Naive B cell (primary cell): ENCODE results near the gene TDRD9. TPM values are rescaled to one million over a fixed set of nuclear protein-coding genes. Genes with fewer than 3 reads are reported as not detected.
"Not testable (repeated sequence)": the region's sequence is repeated elsewhere in the genome, so short reads cannot be mapped to it uniquely, and the experiment has no call there.

Source experiments
- ATAC-seq, 2 donors: fragments of 150-1000 bp; cut with Tn5 transposase; 2 replicates each; pipeline ENCODE4 v1.10.0; 2021; ENCODE audit warnings: low read depth in 2 of 2, mild to moderate bottlenecking in 2 of 2, moderate library complexity in 2 of 2
- DNase-seq: peaks from one replicate; pipeline ENCODE4 v3.0.0; 2022
- H3K27ac Mint-ChIP-seq, 6 donors: one replicate each; pipeline ENCODE4 v1.8.0; 2020 to 2022; ENCODE audit warnings: mild to moderate bottlenecking in 6 of 6, mixed read lengths in 6 of 6, moderate library complexity in 5 of 6, inconsistent platforms in 2 of 6
- H3K27me3 Mint-ChIP-seq, 3 donors: one replicate each; pipeline ENCODE4 v1.8.0; 2021 to 2022; ENCODE audit warnings: mixed read lengths in 3 of 3, mild to moderate bottlenecking in 1 of 3
- H3K36me3 Mint-ChIP-seq, 2 donors: one replicate each; pipeline ENCODE4 v1.8.0; 2020 to 2022; ENCODE audit warnings: mixed read lengths in 2 of 2, inconsistent platforms in 1 of 2, mild to moderate bottlenecking in 1 of 2
- H3K4me1 Mint-ChIP-seq, 3 donors: one replicate each; pipeline ENCODE4 v1.8.0; 2020 to 2022; ENCODE audit warnings: mixed read lengths in 3 of 3, inconsistent platforms in 1 of 3, mild to moderate bottlenecking in 1 of 3, moderate library complexity in 1 of 3
- H3K4me3 Mint-ChIP-seq, 8 donors: one replicate each; pipeline ENCODE4 v1.8.0; 2020 to 2022; ENCODE audit warnings: mild to moderate bottlenecking in 8 of 8, mixed read lengths in 8 of 8, moderate library complexity in 8 of 8, inconsistent platforms in 2 of 8
- H3K9me3 Mint-ChIP-seq, 7 donors: one replicate each; pipeline ENCODE4 v1.8.0; 2020 to 2022; ENCODE audit warnings: mixed read lengths in 7 of 7, mild to moderate bottlenecking in 5 of 7, inconsistent platforms in 2 of 7, moderate library complexity in 1 of 7
- polyA plus RNA-seq, 6 donors: library from polyadenylated mRNA; unstranded; fragments of 300-500 nt; fragmentation: Illumina TruSeq; gene quantifications; one replicate each; pipeline ENCODE4 v1.2.3, GENCODE V29; 2021; ENCODE audit warnings: low read depth in 6 of 6

TDRD9 gene
- polyA plus RNA-seq, 6 donors from 2014 or later: 0.37 to 3.8 (median 0.85) TPM; not detected in 2

- ATAC-seq (no peak), DNase-seq (no peak)
- Mint-ChIP-seq H3K36me3 (no peaks in the 10 kb centered on the region), H3K4me1 (no peaks in the 10 kb centered on the region), H3K27me3 (peaks cover 4 to 14% (median 13%) of the 10 kb centered on the region in 3 donors), H3K27ac (no peak overlapping the region), H3K9me3 (no peaks in the 10 kb centered on the region), H3K4me3 (no peak overlapping the region)
Observed at GRCh38 chr14:103886304-103887169, 41.7 kb upstream of the TDRD9 start.

GRCh38 chr14:103887170-103887501, 41.1 kb upstream of the TDRD9 start:
- no peaks in the 10 kb centered on the region for H3K9me3 Mint-ChIP-seq
- H3K36me3 Mint-ChIP-seq: no peaks in the 10 kb centered on the region
- H3K4me1 Mint-ChIP-seq: no peaks in the 10 kb centered on the region
- DNase-seq (no peak), ATAC-seq (no peak)
- H3K27ac Mint-ChIP-seq: no peak overlapping the region
- peaks cover 2 to 8% (median 7%) of the 10 kb centered on the region in 3 donors for H3K27me3 Mint-ChIP-seq
- no peak overlapping the region for H3K4me3 Mint-ChIP-seq

GRCh38 chr14:103887557-103888115, 40.6 kb upstream of the TDRD9 start:
- H3K4me1 Mint-ChIP-seq: no peaks in the 10 kb centered on the region
- ATAC-seq (no peak), DNase-seq (no peak)
- H3K27me3 Mint-ChIP-seq: peaks cover 0 to 3% (median 2%) of the 10 kb centered on the region in 3 donors
- H3K36me3 Mint-ChIP-seq: no peaks in the 10 kb centered on the region
- H3K4me3 Mint-ChIP-seq: no peak overlapping the region
- H3K9me3 Mint-ChIP-seq: no peaks in the 10 kb centered on the region
- no peak overlapping the region for H3K27ac Mint-ChIP-seq

GRCh38 chr14:103889002-103889312, 39.3 kb upstream of the TDRD9 start:
- H3K4me1 Mint-ChIP-seq, H3K27ac Mint-ChIP-seq, H3K9me3 Mint-ChIP-seq, ATAC-seq, DNase-seq, H3K36me3 Mint-ChIP-seq, H3K4me3 Mint-ChIP-seq, H3K27me3 Mint-ChIP-seq: not testable (repeated sequence)

- H3K27ac Mint-ChIP-seq: no peak overlapping the region
- no peak for DNase-seq
- no peak for ATAC-seq
- no peaks in the 10 kb centered on the region for H3K9me3 Mint-ChIP-seq
- H3K27me3 Mint-ChIP-seq: no peaks in the 10 kb centered on the region
- no peaks in the 10 kb centered on the region for H3K4me1 Mint-ChIP-seq
- H3K4me3 Mint-ChIP-seq: no peak overlapping the region
- no peaks in the 10 kb centered on the region for H3K36me3 Mint-ChIP-seq
Observed at GRCh38 chr14:103889313-103890051, 38.8 kb upstream of the TDRD9 start.

GRCh38 chr14:103890052-103890371, 38.2 kb upstream of the TDRD9 start:
- ATAC-seq (no peak), DNase-seq (no peak)
- H3K9me3 Mint-ChIP-seq: no peaks in the 10 kb centered on the region
- no peaks in the 10 kb centered on the region for H3K36me3 Mint-ChIP-seq
- no peaks in the 10 kb centered on the region for H3K27me3 Mint-ChIP-seq
- H3K27ac Mint-ChIP-seq: no peak overlapping the region
- H3K4me3 Mint-ChIP-seq: no peak overlapping the region
- no peaks in the 10 kb centered on the region for H3K4me1 Mint-ChIP-seq

GRCh38 chr14:103890821-103891666, 37.2 kb upstream of the TDRD9 start:
- H3K9me3 Mint-ChIP-seq: no peaks in the 10 kb centered on the region
- H3K4me3 Mint-ChIP-seq: no peak overlapping the region
- no peak for ATAC-seq
- H3K27me3 Mint-ChIP-seq: no peaks in the 10 kb centered on the region
- no peaks in the 10 kb centered on the region for H3K4me1 Mint-ChIP-seq
- no peak overlapping the region for H3K27ac Mint-ChIP-seq
- no peaks in the 10 kb centered on the region for H3K36me3 Mint-ChIP-seq
- no peak for DNase-seq

- Mint-ChIP-seq H3K4me3 (no peak overlapping the region), H3K27me3 (no peaks in the 10 kb centered on the region), H3K4me1 (no peaks in the 10 kb centered on the region), H3K9me3 (no peaks in the 10 kb centered on the region), H3K27ac (no peak overlapping the region), H3K36me3 (no peaks in the 10 kb centered on the region)
- ATAC-seq (no peak), DNase-seq (no peak)
Observed at GRCh38 chr14:103891667-103892215, 36.5 kb upstream of the TDRD9 start.

- Mint-ChIP-seq H3K9me3 (no peaks in the 10 kb centered on the region), H3K27me3 (no peaks in the 10 kb centered on the region), H3K4me3 (no peak overlapping the region), H3K27ac (no peak overlapping the region), H3K36me3 (no peaks in the 10 kb centered on the region), H3K4me1 (no peaks in the 10 kb centered on the region)
- ATAC-seq (no peak), DNase-seq (no peak)
Observed at GRCh38 chr14:103892247-103892646, 36.0 kb upstream of the TDRD9 start.

- ATAC-seq (no peak), DNase-seq (no peak)
- H3K9me3 Mint-ChIP-seq: no peaks in the 10 kb centered on the region
- H3K27me3 Mint-ChIP-seq: no peaks in the 10 kb centered on the region
- no peaks in the 10 kb centered on the region for H3K4me1 Mint-ChIP-seq
- no peaks in the 10 kb centered on the region for H3K36me3 Mint-ChIP-seq
- no peak overlapping the region for H3K4me3 Mint-ChIP-seq
- no peak overlapping the region for H3K27ac Mint-ChIP-seq
Observed at GRCh38 chr14:103894034-103894722, 34.1 kb upstream of the TDRD9 start.

GRCh38 chr14:103894723-103895059, 33.6 kb upstream of the TDRD9 start:
- no peaks in the 10 kb centered on the region for H3K36me3 Mint-ChIP-seq
- H3K9me3 Mint-ChIP-seq: no peaks in the 10 kb centered on the region
- H3K4me3 Mint-ChIP-seq: no peak overlapping the region
- DNase-seq: no peak
- no peak overlapping the region for H3K27ac Mint-ChIP-seq
- ATAC-seq: no peak
- H3K4me1 Mint-ChIP-seq: no peaks in the 10 kb centered on the region
- peaks cover 0 to 2% (median 0%) of the 10 kb centered on the region in 3 donors for H3K27me3 Mint-ChIP-seq

GRCh38 chr14:103896578-103896977, 31.7 kb upstream of the TDRD9 start:
- Mint-ChIP-seq H3K9me3 (no peaks in the 10 kb centered on the region), H3K4me1 (peaks cover 0 to 6% (median 3%) of the 10 kb centered on the region in 3 donors), H3K36me3 (no peaks in the 10 kb centered on the region), H3K27me3 (peaks cover 0 to 6% (median 0%) of the 10 kb centered on the region in 3 donors), H3K27ac (no peak overlapping the region), H3K4me3 (no peak overlapping the region)
- ATAC-seq: no peak
- no peak for DNase-seq
